UCSD-AML1 (cell line): Measurements from ENCODE around the gene FIG4.
"Not testable (repeated sequence)": the region's sequence is repeated elsewhere in the genome, so short reads cannot be mapped to it uniquely, and the experiment has no call there.

ENCODE experiments used
- DNase-seq: peaks from one replicate; lab custom pipeline; 2025; ENCODE audit not compliant: unreplicated experiment; lab: John Stamatoyannopoulos, UW

FIG4 gene

GRCh38 chr6:109841869-109842268 lies 150.8 kb downstream of the FIG4 start:
- DNase-seq, result no peak

GRCh38 chr6:109852713-109853112 lies 161.6 kb downstream of the FIG4 start:
- no peak for DNase-seq

GRCh38 chr6:109853426-109853825 lies 162.3 kb downstream of the FIG4 start:
- no peak for DNase-seq

DNA sequence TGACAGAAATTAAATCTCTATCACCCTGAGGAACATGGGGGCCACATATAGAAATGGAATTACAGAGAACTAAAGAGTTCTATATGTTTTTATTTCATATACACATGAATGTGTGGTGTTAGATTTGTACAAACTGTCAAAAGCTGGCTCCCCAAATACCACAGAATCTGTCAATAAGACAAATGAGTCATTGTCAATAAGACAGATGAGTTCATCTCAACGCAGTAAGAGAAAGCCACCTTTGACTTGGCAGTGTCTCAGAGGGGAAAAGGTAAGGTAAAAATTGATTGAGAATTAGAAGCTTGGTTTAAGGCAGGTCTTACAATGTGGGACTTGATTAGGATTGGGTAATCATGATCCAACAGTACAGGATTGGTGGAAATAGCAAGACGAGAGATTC lies 162.9 kb downstream of the FIG4 start:
- no peak for DNase-seq

DNA sequence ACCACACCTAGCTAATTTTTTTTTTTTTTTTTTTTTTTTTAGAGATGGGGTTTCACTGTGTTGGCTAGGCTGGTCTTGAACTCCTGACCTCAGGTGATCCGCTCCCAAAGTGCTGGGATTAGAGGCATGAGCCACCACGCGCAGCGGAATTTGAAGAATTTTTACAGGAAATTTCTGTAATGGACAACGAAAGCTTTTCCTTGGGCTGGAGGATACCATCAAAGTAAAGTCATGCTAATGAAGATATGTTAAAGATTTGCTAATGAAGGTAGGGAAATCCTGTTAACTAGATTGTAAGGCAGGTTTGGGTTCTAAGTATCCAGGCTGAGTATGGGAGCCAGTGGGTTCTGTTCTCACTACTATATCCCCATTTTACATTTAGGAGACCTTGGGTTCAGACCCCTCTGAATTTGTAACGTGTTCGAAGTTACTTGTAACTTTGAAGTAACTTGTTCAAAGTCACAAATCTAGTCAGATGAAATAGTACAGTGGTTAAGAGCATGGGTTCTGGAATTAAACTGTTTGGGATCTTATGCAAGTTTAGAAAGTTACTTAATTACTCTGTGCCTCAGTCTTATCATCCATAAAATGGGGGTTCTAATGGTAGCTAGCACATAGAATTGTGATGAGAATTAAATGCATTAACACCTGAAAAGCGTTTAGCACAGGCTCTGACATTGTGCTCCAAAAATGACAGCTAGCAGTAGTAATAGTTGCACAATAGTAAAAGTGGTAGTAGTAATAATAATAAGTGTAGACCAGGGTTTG lies 163.6 kb downstream of the FIG4 start:
- DNase-seq, result no peak

DNA sequence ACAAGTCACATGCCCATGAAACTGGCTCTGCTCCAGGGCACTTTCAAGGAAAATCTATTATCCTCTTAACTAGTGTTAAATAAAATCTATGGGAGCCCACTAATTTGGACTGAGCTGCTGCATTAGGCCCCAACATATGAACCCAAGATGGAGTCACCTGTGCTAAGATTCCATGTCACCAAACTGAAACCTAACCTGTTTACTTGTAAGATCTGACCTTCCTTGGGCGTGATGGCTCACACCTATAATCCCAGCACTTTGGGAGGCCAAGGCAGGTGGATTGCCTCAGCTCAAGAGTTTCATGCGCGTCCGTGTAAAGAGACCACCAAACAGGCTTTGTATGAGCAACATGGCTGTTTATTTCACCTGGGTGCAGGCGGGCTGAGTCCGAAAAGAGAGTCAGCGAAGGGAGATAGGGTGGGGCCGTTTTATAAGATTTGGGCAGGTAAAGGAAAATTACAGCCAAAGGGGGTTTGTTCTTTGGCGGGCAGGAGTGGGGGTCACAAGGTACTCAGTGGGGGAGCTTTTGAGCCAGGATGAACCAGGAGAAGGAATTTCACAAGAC lies 164.5 kb downstream of the FIG4 start:
- DNase-seq, result not testable (repeated sequence)

DNA sequence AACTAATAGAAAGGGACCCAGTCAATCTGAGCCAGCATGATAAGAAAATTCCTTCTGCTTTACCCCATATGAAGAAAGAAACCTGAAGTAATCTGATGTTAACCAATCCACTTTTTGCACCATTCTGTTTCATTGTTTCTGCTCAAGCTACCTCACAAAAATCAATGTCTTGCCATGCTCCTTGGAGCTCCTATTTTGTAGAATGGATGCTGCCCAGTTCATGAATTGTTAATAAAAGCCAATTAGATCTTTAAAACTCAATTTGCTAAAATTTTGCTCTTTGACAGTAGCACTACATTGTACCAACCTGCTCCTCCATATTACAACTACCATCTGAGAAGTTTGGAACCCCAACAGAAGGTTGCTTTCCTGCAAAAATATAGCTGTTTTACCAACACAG lies 170.8 kb downstream of the FIG4 start:
- no peak for DNase-seq

DNA sequence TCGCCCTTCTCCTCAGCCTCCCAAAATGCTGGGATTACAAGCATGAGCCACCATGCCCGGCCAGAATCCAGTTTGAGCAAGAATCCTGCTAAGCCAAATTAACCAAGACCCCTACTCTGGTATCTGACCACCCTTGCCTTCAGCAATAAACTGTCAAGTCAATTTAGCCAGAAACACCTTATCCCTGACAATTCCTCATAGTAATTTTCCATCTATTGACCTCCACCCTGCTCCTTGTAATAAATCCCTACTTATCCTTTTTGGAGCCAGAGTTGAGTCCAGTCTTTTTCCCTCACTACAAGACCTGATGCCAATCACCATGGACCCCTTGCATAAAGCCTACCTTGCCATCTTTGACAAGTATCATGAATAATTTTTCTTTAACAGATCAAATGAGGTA lies 173.0 kb downstream of the FIG4 start:
- no peak for DNase-seq

- no peak for DNase-seq
Measured at GRCh38 chr6:109865968-109866367, 174.9 kb downstream of the FIG4 start.

- DNase-seq, result no peak
Measured at GRCh38 chr6:109867009-109867969, 176.2 kb downstream of the FIG4 start.

DNA sequence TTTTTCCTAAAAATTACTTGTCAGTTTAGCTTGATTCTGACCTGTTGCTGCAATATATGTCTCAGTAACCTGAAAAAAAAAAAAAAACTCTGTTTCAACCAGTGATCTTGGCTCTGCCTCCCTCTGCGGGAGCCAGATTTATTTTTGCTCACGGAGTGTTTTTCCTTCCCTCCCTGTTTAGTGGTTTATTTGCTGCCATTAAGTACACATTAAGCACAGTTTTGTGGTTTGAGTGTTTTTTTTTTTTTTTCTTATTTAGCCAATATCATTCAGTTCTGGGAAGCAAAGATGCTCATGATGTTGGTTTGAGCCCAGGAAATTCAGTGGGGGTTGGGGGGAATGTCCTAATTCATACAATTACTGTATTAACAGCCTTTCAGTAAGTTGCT lies 176.9 kb downstream of the FIG4 start:
- no peak for DNase-seq

DNA sequence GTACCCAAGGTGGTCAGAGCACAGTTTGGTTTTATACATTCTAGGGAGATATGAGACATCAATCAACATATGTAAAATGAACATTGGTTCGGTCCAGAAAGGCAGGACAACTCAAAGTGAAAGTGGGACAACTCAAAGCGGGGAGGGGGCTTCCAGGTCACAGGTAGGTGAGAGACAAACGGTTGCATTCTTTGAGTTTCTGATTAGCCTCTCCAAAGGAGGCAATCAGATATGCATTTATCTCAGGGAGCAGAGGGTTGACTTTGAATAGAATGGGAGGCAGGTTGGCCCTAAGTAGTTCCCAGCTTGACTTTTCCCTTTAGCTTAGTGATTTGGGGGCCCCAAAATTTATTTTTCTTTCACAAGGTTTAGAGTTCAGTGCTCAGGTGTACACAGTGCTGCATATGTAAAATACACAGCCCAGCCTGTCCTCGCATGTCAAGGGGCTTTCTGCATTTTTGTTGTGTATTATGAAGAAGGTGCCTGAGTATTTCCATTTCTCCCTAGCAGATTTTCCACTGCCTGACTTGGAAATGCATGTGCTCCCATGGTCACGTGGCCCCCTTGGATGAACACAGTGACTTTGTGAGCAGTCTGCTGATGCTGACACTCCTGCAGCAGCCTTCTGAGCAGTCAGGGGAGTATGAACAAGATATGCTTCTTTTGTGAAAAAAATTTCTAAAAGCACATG lies 178.4 kb downstream of the FIG4 start:
- DNase-seq, result not testable (repeated sequence)

- DNase-seq, result no peak
Measured at GRCh38 chr6:109870089-109870410, 179.0 kb downstream of the FIG4 start.

GRCh38 chr6:109872549-109872948 lies 181.5 kb downstream of the FIG4 start:
- DNase-seq, result no peak

DNA sequence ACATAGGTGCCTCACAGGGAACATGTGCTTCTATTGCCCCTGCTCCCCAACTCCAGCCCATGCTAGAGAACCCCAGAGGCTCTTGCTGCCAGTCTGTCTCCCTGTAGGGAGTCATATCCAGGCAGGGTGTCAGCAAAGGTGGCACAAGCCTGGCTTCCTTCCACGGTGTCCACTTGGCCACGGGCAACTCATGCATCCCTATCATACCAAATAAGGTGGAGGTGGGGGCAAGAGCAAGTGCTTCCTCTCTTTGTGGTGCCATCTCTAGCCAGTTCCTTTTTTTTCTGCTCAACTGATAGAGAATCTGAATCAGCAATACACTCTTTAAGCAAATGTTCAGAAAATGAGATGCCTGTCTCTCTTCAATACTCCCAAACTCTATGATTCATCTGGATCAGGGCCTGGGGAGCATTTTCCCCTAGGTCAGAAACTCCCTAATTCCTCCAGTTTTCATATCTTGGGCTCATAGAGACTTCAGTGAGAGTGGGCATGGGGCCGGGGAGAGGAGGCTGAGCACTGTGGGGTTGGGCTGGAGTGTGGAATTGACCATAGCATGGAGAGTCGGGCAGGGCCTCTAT lies 182.0 kb downstream of the FIG4 start:
- DNase-seq, result no peak

DNA sequence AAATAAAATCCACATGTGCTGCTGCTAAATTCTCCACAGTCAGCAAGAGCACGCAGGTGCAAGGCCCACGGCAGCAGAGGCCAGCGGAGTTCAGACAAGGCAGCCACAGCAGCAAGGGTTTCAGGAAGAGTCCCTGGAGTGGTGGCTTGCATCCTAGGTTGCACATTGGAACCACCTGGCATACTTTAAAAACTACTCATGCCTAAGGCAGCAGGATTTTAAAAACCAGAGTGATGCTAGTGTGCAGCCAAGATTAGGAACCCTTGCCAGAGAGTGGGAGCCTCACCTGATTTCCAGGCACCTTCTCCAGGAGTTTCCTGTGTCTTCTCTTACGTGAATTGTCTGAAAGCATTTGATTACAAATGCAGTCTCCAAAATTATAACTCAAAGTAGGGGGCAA lies 183.0 kb downstream of the FIG4 start:
- no peak for DNase-seq

- DNase-seq, result no peak
Measured at GRCh38 chr6:109874621-109875020, 183.5 kb downstream of the FIG4 start.
